ENCODE data around the gene GLB1L2. TPM values are rescaled to one million over a fixed set of nuclear protein-coding genes. Genes with fewer than 3 reads are reported as not detected.
A peak's percentile ranks its signal among the peaks of the same experiment; 100 is the strongest.

GLB1L2 gene
- total RNA-seq, 3 donors from 2014 or later (not counting 1 experiment from before 2014, with no cell fraction given): 0.57 to 3.3 (median 0.61) TPM

DNA sequence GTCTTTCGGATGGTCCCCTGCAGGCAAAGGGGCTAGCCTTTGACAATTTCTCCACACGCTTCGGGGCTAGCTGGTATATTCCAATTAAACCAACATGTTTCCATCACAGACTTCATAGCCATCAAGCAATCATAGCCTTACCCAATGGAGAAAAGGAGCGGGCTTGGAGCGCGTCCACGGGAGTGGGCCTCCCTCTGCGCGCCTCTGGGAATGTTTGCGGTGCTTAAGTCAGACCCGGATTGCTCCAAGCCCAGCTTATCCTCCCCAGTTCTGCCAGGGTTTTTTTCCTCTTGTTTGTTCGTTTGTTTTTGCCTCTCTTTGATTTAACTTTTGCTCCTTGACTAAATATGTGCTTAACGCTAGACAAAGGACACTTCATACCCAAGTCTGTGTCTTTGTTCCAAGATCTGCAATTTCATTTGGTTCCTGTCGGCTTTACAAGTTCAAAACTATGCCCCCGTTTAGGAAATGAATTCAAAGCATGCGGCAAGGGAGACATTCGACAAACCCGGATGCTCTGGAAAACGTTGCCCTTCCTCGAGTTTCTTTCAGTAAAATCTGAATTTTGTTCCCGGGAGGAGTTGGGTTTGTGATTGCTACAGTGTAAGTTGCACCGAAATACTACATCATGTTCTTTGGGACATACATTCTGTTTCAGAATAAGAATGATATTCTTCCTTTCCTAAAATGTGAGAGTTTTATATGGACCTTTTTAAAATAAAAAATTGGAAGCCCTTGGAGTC, 1.0 kb upstream of the GLB1L2 start:
- intact Hi-C loops (cut with micrococcal nuclease): no loop called here
- Mint-ChIP-seq H3K27me3 (ENCODE audit: low read depth in 2 of 2) (peaks cover 30% of the 10 kb centered on the region in 2 donors), H3K4me3 (peak overlapping the region; percentile 83)

DNA sequence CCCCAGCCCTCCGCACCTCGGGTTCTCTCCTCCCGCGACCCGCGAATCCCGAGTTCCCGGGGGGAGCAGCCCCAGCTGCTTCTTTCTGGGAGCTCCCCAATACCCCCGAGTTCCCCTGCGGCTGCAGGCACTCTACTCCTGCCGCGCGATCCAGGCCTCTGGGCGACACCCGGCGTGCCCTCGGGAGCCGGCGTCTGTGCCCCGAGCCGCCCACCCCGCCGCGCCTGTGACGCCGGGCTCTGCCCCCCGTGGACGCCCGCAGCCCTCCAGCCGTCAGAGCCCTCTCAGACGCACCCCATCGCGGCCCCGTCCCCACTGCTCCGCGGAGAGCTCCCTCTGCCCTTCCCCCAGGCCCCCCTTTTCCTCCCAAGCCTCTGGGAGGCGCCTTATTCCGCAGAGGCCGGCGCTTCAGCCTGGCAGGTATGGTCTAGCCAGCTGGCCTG, 422 bp downstream of the GLB1L2 start:
- Mint-ChIP-seq H3K36me3 (no peaks in the 10 kb centered on the region), H3K4me1 (peaks cover 7 to 23% of the 10 kb centered on the region in 2 donors), H3K27ac (peak overlapping the region in 1 of 2 donors; percentile 40), H3K4me3 (peak overlapping the region; percentile 80), H3K9me3 (no peaks in the 10 kb centered on the region), H3K27me3 (ENCODE audit: low read depth in 2 of 2) (peaks cover 24 to 34% of the 10 kb centered on the region in 2 donors)
- intact Hi-C loops (cut with micrococcal nuclease): no loop called here
- ATAC-seq (peak; percentile 28 to 40 (median 29)), DNase-seq (no peak)
- Histone ChIP-seq H3K27me3 (ENCODE audit: control insufficient read depth, insufficient read depth, low read length) (peaks cover 12% of the 10 kb centered on the region), H3K4me1 (ENCODE audit: control insufficient read depth, insufficient read depth, low read length) (peaks cover 20% of the 10 kb centered on the region), H3K36me3 (ENCODE audit: control insufficient read depth, insufficient read depth, low read length) (no peaks in the 10 kb centered on the region), H3K27ac (ENCODE audit: low read length) (no peak overlapping the region), H3K9me3 (ENCODE audit: control insufficient read depth, insufficient read depth, low read length) (no peaks in the 10 kb centered on the region), H3K4me3 (ENCODE audit: low read length) (peak overlapping the region; percentile 47)
- TF ChIP-seq, protein P1, sequence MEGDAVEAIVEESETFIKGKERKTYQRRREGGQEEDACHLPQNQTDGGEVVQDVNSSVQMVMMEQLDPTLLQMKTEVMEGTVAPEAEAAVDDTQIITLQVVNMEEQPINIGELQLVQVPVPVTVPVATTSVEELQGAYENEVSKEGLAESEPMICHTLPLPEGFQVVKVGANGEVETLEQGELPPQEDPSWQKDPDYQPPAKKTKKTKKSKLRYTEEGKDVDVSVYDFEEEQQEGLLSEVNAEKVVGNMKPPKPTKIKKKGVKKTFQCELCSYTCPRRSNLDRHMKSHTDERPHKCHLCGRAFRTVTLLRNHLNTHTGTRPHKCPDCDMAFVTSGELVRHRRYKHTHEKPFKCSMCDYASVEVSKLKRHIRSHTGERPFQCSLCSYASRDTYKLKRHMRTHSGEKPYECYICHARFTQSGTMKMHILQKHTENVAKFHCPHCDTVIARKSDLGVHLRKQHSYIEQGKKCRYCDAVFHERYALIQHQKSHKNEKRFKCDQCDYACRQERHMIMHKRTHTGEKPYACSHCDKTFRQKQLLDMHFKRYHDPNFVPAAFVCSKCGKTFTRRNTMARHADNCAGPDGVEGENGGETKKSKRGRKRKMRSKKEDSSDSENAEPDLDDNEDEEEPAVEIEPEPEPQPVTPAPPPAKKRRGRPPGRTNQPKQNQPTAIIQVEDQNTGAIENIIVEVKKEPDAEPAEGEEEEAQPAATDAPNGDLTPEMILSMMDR (IDR thresholded peaks at IDR 0.05): no peak
- WGBS (ENCODE audit: insufficient coverage): 1% methylated on average over 40 of the region's 40 CpGs

More for the DNA sequence above, 1.0 kb upstream of the GLB1L2 start:
- H3K9me3 ChIP-seq (ENCODE audit: control insufficient read depth, insufficient read depth, low read length): no peaks in the 10 kb centered on the region
- H3K4me1 Mint-ChIP-seq: peaks cover 7 to 23% of the 10 kb centered on the region in 2 donors
- TF ChIP-seq, protein P1 (IDR thresholded peaks at IDR 0.05): no peak
- no peaks in the 10 kb centered on the region for H3K36me3 Mint-ChIP-seq
- H3K4me3 ChIP-seq (ENCODE audit: low read length): peak overlapping the region; percentile 24
- DNase-seq (no peak), ATAC-seq (no peak)
- H3K27ac ChIP-seq (ENCODE audit: low read length): no peak overlapping the region
- no peaks in the 10 kb centered on the region for H3K36me3 ChIP-seq (ENCODE audit: control insufficient read depth, insufficient read depth, low read length)
- WGBS (ENCODE audit: insufficient coverage): 45% methylated on average over 21 of the region's 22 CpGs
- H3K27ac Mint-ChIP-seq: no peak overlapping the region
- H3K9me3 Mint-ChIP-seq: no peaks in the 10 kb centered on the region
- peaks cover 20% of the 10 kb centered on the region for H3K4me1 ChIP-seq (ENCODE audit: control insufficient read depth, insufficient read depth, low read length)
- H3K27me3 ChIP-seq (ENCODE audit: control insufficient read depth, insufficient read depth, low read length): peaks cover 12% of the 10 kb centered on the region

DNA sequence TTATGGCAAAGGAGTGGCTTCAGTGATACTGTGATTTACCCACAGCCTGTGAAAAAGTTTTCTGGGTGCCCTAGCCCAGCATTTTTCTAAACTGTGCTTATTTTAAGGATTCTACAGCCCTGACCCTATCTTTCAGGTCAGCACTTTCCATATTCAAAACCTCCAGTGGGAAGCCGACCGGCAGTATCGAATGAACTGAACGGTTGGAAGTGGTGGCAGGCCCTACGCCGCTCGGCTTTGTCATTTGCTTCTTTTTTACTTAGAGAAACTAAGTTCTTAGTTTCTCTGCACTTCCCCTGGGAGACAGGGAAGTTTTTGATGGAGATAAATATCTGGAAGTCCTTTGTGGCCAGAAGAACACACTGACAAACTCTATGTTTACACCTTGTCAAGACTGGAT, 994 bp downstream of the GLB1L2 start:
- no peak overlapping the region for H3K4me3 ChIP-seq (ENCODE audit: low read length)
- intact Hi-C loops (cut with micrococcal nuclease): no loop called here
- TF ChIP-seq, protein P1 (IDR thresholded peaks at IDR 0.05): no peak
- Mint-ChIP-seq H3K9me3 (no peaks in the 10 kb centered on the region), H3K36me3 (no peaks in the 10 kb centered on the region), H3K4me1 (peaks cover 7 to 23% of the 10 kb centered on the region in 2 donors), H3K27ac (peak overlapping the region in 1 of 2 donors; percentile 40), H3K27me3 (ENCODE audit: low read depth in 2 of 2) (peaks cover 21 to 34% of the 10 kb centered on the region in 2 donors), H3K4me3 (peak overlapping the region; percentile 80)
- H3K36me3 ChIP-seq (ENCODE audit: control insufficient read depth, insufficient read depth, low read length): no peaks in the 10 kb centered on the region
- H3K27me3 ChIP-seq (ENCODE audit: control insufficient read depth, insufficient read depth, low read length): peaks cover 12% of the 10 kb centered on the region
- no peak for DNase-seq
- ATAC-seq: no peak
- peaks cover 20% of the 10 kb centered on the region for H3K4me1 ChIP-seq (ENCODE audit: control insufficient read depth, insufficient read depth, low read length)
- H3K27ac ChIP-seq (ENCODE audit: low read length): no peak overlapping the region
- 80% methylated on average over 7 of the region's 7 CpGs for WGBS (ENCODE audit: insufficient coverage)
- H3K9me3 ChIP-seq (ENCODE audit: control insufficient read depth, insufficient read depth, low read length): no peaks in the 10 kb centered on the region

Measured in natural killer cell (primary cell).